Superior temporal gyrus (tissue), 1 donor: ENCODE data around the gene YPEL2.
"Not testable (repeated sequence)": the region's sequence is repeated elsewhere in the genome, so short reads cannot be mapped to it uniquely, and the experiment has no call there.

Experiments
- DNase-seq: peaks from one replicate; pipeline ENCODE4 v3.0.0-alpha.2; 2016; ENCODE audit errors: extremely low spot score

The YPEL2 gene

DNA sequence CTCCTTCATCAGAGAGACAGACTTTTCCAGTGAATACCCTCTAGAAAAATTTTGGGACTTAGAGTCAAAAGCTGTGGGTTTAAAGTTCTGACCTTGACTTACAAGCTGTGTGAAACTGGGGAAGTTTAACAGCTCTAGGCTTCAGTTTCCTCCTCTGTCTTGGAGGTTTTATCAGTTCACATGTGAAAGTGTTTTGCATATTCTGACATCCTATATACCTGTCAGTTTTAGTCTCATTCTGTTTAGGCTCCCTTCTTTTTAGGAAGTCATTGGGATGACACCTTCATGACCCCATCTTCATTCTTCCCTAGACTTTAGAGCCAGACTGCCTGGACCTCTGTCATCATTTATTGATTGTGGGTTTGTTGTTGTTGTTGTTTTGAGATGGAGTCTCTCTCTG, 44.4 kb downstream of the YPEL2 start:
- DNase-seq = no peak

DNA sequence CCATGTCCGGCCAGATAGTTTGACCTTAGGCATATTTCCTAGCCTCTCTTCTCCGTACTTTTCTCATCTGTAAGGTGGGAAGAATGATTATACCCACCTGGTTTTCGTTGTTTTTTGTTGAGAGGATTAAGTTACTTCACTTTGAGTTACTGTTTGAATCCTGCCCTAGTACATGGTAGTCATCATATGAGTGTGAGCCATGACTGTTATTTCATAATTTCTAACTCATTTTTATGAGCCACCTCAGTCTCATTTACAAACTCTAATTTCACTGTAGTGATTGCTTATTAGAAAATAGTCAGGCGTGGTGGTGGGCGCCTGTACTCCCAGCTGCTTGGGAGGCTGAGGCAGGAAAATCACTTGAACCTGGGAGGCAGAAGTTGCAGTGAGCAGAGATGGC, 45.1 kb downstream of the YPEL2 start:
- no peak for DNase-seq

- DNase-seq = no peak
Measured at GRCh38 chr17:59377410-59377809, 46.0 kb downstream of the YPEL2 start.

DNA sequence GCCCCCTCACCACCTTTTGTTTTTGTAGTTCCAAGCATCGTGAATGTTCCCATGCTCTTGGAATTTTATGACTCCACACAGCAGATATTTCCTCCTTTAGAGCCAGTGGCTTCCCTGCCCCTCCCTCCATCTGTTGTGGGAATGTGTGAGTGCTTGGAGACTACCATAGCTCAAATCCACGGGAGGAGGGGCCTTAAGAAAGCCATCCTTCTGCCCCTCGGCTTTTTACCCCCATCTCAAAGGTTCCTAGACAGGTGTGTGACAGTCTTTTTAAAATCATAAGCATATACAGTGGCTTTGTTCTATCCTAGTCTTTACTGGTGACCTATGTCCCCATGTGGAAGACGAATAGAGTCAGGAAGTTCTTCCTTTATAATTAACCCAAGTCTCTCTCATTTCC, 47.2 kb downstream of the YPEL2 start:
- no peak for DNase-seq

DNA sequence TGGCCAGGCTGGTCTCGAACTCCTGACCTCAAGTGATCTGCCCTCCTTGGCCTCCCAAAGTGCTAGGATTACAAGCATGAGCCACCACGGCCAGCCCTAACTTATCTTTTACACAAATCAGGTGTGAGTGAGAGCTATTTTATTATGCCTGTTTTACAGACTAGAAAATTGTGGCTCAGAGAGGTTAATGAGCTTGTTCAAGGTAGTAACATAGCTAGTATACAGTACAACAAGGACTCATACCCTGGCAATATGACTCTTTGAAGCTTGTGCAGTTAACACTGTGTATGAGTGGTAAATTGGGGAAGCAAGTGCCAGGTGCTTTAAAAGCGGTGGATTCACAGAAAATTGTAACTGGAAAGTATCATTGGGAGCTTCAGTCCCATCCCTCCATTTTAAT, 49.0 kb downstream of the YPEL2 start:
- DNase-seq = no peak

DNA sequence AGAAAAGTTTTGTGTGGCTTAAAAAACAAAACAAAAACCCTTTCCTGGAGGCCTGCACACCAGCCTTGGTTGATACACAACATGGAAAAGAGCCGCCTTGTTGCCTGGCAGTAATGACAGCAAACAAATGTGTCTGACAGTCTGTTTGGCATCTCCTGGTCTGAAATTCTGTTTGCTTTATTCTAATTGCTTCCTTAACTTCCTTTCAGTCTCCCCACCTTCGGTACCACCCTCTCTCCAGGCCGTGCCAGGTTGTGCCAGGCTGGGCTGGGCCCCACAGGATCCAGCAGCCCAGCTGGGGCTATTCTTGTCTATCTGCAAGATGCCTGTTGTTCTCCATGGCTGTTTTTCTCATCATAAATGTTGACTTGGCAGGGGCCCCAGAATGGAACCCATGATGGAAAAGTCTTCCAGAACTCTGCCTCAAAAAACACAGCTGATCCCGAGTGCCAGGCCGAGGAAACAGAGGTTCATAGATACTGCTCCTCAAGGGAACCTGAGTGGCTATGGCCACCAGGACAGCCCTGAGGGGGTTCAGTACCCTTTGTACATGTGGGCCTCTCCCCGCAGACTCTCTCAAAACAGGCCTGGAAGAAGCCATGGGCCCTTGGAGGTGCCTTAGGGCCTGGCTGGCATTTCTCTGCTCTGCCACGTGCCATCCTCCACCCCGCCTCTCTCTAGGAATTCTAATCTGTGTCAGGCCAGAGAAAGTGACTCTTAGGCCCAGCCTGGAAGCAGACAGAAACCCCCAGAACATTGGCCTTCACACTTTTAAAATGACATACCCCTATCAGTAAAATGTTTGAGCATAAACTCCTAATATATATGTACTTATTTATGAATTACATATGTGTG, 50.5 kb downstream of the YPEL2 start:
- DNase-seq = peak; percentile 98

GRCh38 chr17:59383893-59384292, 52.4 kb downstream of the YPEL2 start:
- DNase-seq = no peak

DNA sequence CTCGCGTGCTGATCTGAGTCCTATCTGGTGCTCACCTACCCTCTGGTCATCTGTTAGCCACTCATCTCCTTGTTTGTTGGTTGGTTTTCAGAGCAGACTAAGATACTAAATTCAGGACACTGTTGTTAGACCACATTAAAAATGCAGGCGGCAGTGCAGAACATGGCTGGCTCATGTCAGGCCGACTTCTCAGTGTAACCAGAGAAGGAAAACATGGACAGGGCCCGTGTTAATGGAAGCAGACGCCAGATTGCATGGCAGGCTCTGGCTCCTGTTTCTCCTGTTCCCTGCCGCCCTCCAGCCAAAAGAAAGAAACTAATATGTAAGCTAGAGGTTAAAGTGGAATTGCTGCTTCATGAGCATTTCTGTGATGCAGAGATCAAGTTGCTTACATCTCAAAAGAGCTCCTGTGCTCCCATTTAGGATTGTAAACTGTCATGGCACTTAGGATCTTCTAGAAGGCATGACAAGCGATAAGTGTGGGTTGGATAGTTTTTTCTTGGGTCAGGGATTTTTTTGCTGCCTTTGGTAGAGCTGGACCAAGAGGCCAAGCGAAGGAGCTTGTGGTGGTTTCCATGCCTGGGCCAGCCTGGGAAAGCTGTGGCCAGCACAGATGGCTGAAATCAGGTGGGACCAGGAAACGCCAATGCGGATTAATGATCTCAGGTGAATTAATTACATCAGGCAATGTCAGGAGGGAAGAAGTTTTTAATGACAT, 56.1 kb downstream of the YPEL2 start:
- peak; percentile 26 for DNase-seq

- DNase-seq = peak; percentile 31
Measured at GRCh38 chr17:59388069-59388556, 56.7 kb downstream of the YPEL2 start.

GRCh38 chr17:59389066-59389465, 57.6 kb downstream of the YPEL2 start:
- peak; percentile 16 for DNase-seq

DNA sequence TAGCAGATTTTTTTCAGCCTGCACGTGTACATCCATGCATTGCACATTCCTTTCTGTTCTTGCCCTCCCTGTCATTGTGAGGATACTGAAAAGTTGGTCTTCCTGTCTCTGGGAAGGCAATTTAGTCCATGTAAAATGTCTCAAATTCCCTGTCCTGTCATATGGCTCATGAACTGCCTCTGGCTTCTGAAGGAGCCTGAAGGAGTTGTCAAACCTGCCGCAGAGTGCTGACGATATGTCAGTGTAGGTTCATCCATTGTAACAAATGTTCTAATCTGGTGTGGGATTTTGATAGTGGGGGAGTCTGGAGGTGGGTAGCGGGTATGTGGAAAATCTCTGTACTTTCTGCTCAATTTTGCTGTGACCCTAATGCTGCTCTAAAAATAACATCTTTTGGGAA, 59.6 kb downstream of the YPEL2 start:
- no peak for DNase-seq

DNA sequence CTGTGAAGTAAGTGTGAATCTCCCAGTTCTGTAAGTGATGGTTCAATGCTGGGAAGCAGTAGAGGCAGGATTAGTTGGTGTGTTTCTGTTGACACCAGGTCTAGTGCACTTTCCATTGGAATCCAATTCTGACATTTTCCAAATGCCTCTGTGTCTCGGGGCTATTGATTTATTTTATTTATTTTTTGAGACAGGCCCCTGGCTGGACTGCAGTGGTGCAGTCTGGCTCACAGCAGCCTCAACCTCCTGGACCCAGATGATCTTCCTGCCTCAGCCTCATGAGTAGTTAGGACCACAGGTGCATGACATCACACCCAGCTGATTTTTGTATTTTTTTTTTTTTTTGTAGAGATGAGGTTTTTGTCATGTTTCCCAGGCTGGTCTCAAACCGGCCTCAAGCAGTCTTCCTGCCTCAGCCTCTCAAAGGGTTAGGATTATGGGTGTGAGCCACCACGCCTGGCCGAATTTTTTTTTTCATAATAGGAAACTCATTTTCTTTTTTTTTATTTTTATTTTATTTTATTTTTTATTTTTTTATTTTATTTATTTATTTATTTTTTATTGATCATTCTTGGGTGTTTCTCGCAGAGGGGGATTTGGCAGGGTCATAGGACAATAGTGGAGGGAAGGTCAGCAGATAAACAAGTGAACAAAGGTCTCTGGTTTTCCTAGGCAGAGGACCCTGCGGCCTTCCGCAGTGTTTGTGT, 61.7 kb downstream of the YPEL2 start:
- no peak for DNase-seq

DNA sequence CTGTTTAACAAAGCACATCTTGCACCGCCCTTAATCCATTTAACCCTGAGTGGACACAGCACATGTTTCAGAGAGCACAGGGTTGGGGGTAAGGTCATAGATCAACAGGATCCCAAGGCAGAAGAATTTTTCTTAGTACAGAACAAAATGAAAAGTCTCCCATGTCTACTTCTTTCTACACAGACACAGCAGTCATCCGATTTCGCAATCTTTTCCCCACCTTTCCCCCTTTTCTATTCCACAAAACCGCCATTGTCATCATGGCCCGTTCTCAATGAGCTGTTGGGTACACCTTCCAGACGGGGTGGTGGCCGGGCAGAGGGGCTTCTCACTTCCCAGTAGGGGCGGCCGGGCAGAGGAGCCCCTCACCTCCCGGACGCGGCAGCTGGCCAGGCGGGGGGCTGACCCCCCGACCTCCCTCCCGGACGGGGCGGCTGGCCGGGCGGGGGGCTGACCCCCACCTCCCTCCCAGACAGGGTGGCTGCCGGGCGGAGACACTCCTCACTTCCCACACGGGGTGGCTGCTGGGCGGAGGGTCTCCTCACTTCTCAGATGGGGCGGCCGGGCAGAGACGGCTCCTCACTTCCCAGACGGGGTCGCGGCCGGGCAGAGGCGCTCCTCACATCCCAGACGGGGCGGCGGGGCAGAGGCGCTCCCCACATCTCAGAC, 62.4 kb downstream of the YPEL2 start:
- DNase-seq = not testable (repeated sequence)

DNA sequence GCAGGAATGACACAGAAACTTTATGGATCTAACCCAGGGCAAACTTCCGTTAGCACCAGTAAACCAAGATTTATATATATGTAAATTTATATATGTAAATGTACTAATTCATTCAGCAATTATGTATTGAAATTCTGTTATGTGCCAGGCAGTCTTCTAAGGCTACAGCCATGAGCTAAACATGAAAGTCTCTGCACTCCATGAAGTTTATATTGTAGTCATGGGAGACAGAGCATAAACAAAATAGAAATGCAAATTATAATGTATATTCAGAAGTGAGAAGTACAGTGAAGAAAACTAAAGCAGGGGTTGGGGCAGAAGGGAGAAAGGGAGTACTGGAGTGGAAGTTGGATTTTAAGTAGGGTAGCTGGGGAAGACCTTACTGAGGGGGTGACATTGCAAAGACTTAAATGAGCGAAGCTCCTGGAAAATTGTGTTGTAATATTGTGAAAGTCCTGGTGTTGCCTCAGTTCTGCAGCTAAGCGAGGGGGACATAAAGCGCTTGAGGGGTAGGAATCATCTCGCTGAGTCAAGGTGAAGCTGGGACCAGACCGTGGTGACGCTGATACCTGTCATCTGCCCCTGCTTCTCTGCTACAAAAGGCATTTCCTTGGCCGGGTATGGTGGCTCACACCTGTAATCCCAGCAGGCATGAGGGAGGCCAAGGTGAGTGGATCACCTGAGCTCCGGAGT, 64.8 kb downstream of the YPEL2 start:
- no peak for DNase-seq

DNA sequence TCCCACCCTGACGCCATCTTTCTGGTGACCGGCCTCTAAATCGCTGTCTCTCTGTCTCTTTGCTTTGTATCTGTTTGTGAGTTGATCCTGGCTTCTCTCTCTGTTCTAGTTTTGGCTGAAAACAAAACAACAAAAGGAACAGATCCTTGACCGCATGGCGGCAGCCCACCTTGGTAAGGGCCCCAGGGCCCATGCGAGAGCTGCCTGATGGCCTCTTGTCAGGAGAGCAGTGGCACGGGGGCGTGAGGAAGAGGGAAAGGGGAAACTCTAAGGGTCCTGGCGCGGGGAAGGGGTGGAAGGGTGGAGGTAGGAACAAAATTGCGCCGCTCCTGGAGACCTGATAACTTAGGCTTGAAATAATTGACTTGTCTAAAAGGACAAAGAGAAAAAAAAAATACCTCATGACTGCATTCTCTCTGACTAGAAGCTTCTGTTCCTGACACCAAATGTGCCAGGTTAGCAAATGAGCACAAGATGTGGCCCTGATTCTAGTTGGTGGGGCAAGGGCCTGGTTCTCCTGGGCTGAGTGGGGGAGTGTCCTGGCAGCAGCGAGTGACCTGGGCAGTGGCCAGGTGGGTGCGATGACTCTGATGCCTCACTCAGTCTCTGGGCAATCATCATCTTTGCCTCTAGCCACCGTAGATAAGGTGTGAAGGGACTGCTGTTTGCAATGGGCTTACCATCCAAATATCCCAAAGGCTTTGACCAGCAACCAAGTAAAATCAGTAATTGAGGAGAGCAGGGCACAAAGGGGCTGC, 66.0 kb downstream of the YPEL2 start:
- DNase-seq = no peak

- DNase-seq = peak; percentile 51
Measured at GRCh38 chr17:59399914-59400313, 68.5 kb downstream of the YPEL2 start.

DNA sequence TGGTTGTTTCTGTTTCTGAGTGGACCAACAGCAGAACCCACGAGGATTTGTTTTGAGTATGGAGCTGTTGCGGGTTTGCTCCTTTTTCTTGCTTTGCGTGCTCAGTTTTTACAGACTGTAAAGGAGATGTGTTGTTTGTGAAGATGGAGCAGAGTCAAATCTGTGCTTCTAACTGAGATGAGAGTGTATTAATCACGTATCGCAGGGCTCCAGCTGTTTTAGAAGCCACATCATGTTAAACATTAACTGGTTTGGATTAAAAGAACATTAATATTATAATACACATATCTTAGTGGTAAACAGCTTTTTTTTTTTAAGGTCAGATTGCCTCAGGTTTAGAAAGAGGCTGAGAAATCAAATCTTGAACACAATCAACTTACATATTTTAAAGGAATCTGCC, 69.4 kb downstream of the YPEL2 start:
- DNase-seq = no peak

- DNase-seq = peak; percentile 60
Measured at GRCh38 chr17:59401274-59401673, 69.8 kb downstream of the YPEL2 start.

- DNase-seq = no peak
Measured at GRCh38 chr17:59401725-59402124, 70.3 kb downstream of the YPEL2 start.

DNA sequence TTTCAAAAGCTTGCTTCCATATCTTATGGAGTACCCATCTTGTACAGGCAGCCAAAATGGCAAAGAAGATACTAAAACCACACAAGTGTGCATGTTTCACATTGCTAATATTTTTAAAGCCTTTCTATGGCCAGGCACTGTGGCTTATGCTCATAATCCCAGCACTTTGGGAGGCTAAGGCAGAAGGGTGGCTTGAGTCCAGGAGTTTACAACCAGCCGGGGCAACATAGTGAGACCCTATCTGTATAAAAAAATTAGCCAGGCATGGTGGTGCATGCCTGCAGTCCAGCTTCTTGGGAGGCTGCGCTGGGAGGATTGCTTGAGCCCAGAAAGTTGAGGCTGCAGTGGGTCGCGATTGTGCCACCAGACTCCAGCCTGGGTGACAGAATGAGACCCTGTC, 71.3 kb downstream of the YPEL2 start:
- DNase-seq = no peak

DNA sequence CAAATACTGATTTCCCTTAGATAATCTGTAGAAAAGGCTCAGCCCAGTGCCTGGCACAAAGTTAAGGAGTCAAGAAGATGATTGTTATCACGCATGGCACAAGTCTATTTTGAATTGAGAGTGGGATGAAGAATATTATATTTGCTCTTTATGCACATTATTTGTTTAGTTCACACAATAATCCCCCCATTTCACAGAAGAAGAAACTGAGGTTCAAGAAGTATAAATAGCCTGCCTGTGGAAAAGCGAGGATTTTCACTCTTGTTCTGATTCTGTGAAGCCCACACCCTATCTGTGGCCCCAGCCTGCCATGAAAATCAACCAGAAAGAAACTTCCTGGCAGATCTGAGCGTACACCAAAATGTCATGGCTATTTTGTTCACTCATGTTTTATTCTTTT, 73.0 kb downstream of the YPEL2 start:
- no peak for DNase-seq
